ENCODE data around the gene MRFAP1L1. TPM values are rescaled to one million over a fixed set of nuclear protein-coding genes. Genes with fewer than 3 reads are reported as not detected.

MRFAP1L1 gene
- total RNA-seq, 1 donor from 2014 or later, result 53.6 TPM

DNA sequence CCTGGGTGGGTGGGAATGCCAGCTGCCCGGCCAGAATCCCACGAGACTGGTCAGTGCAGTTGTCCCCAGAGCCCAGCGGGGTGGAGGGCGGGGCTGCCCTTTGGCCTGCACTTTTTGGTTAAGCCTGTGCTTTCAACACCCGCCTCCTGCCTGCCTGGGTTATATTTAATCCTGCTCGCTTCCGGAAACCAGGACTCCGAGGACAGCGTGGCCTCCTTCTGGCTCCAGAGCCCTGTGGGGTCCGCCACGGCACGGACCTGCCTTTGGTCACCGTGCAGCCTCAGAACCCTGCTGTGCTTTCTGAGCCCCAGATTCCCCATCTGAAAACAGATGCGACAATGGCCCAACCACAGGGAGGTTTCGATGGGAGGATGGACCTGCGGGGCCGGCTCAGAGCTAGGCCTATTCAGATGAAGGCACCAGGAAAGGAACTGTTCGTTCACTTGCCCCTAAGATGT, 43.5 kb upstream of the MRFAP1L1 start:
- H3K36me3 ChIP-seq (ENCODE audit: control insufficient read depth, insufficient read depth, low read length), result no peaks in the 10 kb centered on the region
- TF ChIP-seq, protein P1, sequence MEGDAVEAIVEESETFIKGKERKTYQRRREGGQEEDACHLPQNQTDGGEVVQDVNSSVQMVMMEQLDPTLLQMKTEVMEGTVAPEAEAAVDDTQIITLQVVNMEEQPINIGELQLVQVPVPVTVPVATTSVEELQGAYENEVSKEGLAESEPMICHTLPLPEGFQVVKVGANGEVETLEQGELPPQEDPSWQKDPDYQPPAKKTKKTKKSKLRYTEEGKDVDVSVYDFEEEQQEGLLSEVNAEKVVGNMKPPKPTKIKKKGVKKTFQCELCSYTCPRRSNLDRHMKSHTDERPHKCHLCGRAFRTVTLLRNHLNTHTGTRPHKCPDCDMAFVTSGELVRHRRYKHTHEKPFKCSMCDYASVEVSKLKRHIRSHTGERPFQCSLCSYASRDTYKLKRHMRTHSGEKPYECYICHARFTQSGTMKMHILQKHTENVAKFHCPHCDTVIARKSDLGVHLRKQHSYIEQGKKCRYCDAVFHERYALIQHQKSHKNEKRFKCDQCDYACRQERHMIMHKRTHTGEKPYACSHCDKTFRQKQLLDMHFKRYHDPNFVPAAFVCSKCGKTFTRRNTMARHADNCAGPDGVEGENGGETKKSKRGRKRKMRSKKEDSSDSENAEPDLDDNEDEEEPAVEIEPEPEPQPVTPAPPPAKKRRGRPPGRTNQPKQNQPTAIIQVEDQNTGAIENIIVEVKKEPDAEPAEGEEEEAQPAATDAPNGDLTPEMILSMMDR (IDR thresholded peaks at IDR 0.05; ENCODE audit: insufficient read depth, low read length, poor library complexity, severe bottlenecking), result no peak
- H3K4me3 ChIP-seq (ENCODE audit: low read depth, low read length), result no peak overlapping the region
- no peak for DNase-seq (ENCODE audit: low read depth)
- no peaks in the 10 kb centered on the region for H3K27me3 ChIP-seq (ENCODE audit: control insufficient read depth, insufficient read depth, low read length)

DNA sequence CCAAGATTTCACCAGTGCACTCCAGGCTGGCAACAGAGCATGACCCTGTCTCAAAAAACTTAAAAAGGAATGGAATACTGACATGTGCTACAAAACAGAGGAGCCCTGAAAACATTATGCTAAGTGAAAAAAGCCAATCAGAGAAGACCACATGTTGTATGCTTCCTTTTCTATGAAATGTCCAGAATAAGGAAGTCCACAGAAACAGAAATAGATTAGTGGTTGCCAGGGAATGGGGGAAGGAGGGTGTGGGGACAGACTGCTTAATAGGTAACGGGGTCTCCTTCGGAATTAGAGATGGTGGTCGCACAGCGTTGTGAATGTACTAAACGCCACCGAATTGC, 42.8 kb upstream of the MRFAP1L1 start:
- Histone ChIP-seq H3K27me3 (ENCODE audit: control insufficient read depth, insufficient read depth, low read length) (no peaks in the 10 kb centered on the region), H3K4me3 (ENCODE audit: low read depth, low read length) (no peak overlapping the region), H3K36me3 (ENCODE audit: control insufficient read depth, insufficient read depth, low read length) (no peaks in the 10 kb centered on the region)
- TF ChIP-seq, protein P1 (IDR thresholded peaks at IDR 0.05; ENCODE audit: insufficient read depth, low read length, poor library complexity, severe bottlenecking), result no peak
- no peak for DNase-seq (ENCODE audit: low read depth)

DNA sequence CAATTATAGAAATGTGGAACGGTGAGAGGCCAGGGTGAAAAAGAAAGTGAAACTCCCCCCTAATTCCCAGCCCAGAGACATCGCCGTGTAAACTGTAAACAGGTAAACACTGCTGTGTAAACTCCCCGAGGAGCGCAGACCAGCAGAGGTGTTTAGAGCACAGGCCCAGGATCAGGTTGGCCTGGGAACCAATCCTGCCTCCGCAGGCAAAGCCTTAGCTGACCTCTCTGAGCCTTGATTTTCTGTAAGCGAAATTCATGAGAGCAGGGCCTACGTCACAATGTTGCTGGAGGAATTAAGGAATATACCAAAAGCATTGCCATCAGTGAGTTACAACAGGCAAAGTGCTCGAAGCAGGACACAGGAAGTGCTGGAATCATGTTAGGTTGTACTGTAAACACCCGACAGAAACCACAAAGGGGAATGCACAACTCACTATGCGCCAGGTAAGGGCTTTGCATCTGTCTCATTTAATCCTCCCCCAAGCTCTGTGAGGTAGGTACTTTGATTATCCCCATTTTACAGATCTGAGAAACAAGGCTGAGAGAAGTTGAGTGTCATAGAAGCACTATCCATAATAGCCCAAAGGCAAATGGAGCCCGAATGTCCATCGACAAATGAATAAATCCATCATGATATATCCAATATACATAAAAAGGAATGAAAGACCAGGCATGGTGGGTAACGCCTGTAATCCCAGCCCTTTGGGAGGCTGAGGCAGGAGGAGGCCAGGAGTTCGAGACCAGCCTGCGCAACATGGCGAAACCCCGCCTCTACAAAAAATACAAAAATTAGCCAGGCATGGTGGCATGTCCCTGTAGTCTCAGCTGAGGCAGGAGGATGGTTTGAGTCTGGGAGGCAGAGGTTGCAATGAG, 42.2 kb upstream of the MRFAP1L1 start:
- DNase-seq (ENCODE audit: low read depth), result no peak
- H3K36me3 ChIP-seq (ENCODE audit: control insufficient read depth, insufficient read depth, low read length), result no peaks in the 10 kb centered on the region
- TF ChIP-seq, protein P1 (IDR thresholded peaks at IDR 0.05; ENCODE audit: insufficient read depth, low read length, poor library complexity, severe bottlenecking), result no peak
- H3K27me3 ChIP-seq (ENCODE audit: control insufficient read depth, insufficient read depth, low read length), result no peaks in the 10 kb centered on the region
- H3K4me3 ChIP-seq (ENCODE audit: low read depth, low read length), result no peak overlapping the region

DNA sequence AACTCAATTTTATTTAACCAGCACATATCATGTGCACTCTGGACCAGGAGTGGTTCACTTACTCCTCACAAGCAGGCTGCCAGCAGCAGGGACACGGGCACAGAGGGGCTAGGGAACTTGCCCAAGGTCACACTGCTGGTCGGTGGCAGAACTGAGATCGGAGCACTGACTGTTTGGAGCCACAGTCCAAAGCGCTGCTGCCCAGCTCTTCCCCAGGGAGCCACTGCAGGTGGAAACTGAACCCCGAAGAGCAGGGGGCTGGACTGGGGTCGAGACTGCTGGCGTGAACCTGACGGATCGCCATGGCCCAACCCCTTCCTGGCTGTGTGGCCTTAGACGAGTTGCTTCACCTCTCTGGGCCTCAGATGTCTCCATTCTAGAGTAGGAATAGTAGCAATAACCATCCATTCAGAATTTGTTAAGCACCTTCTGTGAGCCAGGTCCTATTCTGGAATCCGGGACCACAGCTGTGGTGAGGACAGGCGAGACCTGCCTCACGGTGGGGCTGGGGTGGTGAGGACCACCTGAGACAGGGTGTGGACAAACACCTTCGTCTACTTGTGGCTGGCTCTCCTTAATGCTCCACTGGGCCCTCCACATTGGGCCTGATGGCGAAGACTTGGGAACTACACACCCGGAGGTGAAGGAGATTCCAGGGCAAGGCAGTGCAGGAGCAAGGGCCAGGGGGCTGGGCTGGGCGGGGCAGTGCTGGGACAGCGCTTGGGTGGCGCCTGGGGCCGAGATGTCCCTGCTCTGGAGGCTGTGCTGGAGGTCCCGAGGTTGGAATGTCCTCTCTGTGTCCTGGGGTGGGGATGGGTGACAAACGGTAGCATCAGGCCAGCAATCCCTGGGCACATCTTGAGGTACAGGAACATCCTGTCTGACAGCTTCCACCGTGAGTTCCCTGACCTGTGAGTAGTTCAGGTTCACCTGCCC, 40.9 kb upstream of the MRFAP1L1 start:
- Histone ChIP-seq H3K27me3 (ENCODE audit: control insufficient read depth, insufficient read depth, low read length) (no peaks in the 10 kb centered on the region), H3K36me3 (ENCODE audit: control insufficient read depth, insufficient read depth, low read length) (no peaks in the 10 kb centered on the region), H3K4me3 (ENCODE audit: low read depth, low read length) (no peak overlapping the region)
- DNase-seq (ENCODE audit: low read depth), result no peak
- TF ChIP-seq, protein P1 (IDR thresholded peaks at IDR 0.05; ENCODE audit: insufficient read depth, low read length, poor library complexity, severe bottlenecking), result no peak

- DNase-seq (ENCODE audit: low read depth), result no peak
- TF ChIP-seq, protein P1 (IDR thresholded peaks at IDR 0.05; ENCODE audit: insufficient read depth, low read length, poor library complexity, severe bottlenecking), result no peak
- no peak overlapping the region for H3K4me3 ChIP-seq (ENCODE audit: low read depth, low read length)
- no peaks in the 10 kb centered on the region for H3K36me3 ChIP-seq (ENCODE audit: control insufficient read depth, insufficient read depth, low read length)
- no peaks in the 10 kb centered on the region for H3K27me3 ChIP-seq (ENCODE audit: control insufficient read depth, insufficient read depth, low read length)
Observed at GRCh38 chr4:6749340-6750171, 39.9 kb upstream of the MRFAP1L1 start.

Data from kidney epithelial cell (primary cell).